DMS153 treated with DMSO at 0.1 percent for 48 hours (cell line): ENCODE results near the gene APC2.

Experiments used
- DNase-seq: peaks from one replicate; lab custom pipeline; 2025; ENCODE audit not compliant: unreplicated experiment; lab: John Stamatoyannopoulos, UW

Gene APC2

GRCh38 chr19:1446713-1447481 is 3.0 kb upstream of the APC2 start:
- no peak for DNase-seq

GRCh38 chr19:1447504-1447903 is 2.4 kb upstream of the APC2 start:
- no peak for DNase-seq

GRCh38 chr19:1447944-1448343 is 2.0 kb upstream of the APC2 start:
- no peak for DNase-seq

GRCh38 chr19:1450735-1451731 is 1.1 kb downstream of the APC2 start:
- DNase-seq = no peak

- no peak for DNase-seq
These were observed 2.2 kb downstream of the APC2 start for GRCh38 chr19:1451916-1452801.

GRCh38 chr19:1452802-1453524 is 3.0 kb downstream of the APC2 start:
- DNase-seq = no peak

GRCh38 chr19:1453525-1454364 is 3.8 kb downstream of the APC2 start:
- no peak for DNase-seq

GRCh38 chr19:1455002-1455335 is 5.0 kb downstream of the APC2 start:
- DNase-seq = no peak

GRCh38 chr19:1455336-1456120 is 5.6 kb downstream of the APC2 start:
- DNase-seq = no peak

- no peak for DNase-seq
These were observed 6.4 kb downstream of the APC2 start for GRCh38 chr19:1456121-1456900.

- DNase-seq = no peak
These were observed 7.3 kb downstream of the APC2 start for GRCh38 chr19:1457031-1457739.

GRCh38 chr19:1457892-1458291 is 8.0 kb downstream of the APC2 start:
- no peak for DNase-seq

- DNase-seq = no peak
These were observed 9.6 kb downstream of the APC2 start for GRCh38 chr19:1459479-1459878.

GRCh38 chr19:1460033-1460995 is 10.4 kb downstream of the APC2 start:
- no peak for DNase-seq

- DNase-seq = no peak
These were observed 11.9 kb downstream of the APC2 start for GRCh38 chr19:1461862-1462261.
